Ovary (tissue), 3 donors: ENCODE results near the gene PCDHAC1.

Experiments
- EP300 ChIP-seq: sonication (generic); formaldehyde crosslinking; IDR thresholded peaks from one replicate; pipeline ENCODE4 v1.6.1; 2017; ENCODE audit warnings: antibody characterized with exemption
- POLR2A ChIP-seq: fragments of 450-650 bp; IDR thresholded peaks from one replicate; pipeline ENCODE4 v1.6.1; 2017; ENCODE audit warnings: antibody characterized with exemption, mild to moderate bottlenecking, moderate library complexity
- TF ChIP-seq, protein P1 (sequence below), 3 donors: fragments of 450-650 bp in 2 of 3; fragments of 200-600 bp in 1 of 3; IDR thresholded peaks; one replicate each; pipeline versions ENCODE4 v1.5.1 to v1.8.0; 2016 to 2022; ENCODE audit warnings: antibody characterized with exemption in 3 of 3, mild to moderate bottlenecking in 1 of 3
- donor health status: DM: no; HTN: no; CAD: no.

DNA sequence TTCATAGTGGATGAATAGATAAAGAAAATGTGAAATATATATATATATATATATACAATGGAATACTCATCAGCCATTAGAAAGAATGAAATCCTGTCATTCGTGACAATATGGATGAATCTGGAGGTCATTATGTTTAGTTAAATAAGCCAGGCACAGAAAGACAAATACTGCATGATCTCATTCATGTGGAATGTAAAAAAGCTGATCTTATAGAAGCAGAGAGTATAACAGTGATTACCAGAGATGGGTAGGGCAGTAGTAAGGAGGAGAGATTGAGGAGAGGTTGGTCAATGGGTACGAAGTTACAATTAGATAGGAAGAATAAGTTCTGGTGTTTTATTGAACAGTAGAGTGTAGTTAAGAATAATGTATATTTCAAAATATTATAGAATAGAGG is 20.5 kb downstream of the PCDHAC1 start:
- TF ChIP-seq, protein P1, sequence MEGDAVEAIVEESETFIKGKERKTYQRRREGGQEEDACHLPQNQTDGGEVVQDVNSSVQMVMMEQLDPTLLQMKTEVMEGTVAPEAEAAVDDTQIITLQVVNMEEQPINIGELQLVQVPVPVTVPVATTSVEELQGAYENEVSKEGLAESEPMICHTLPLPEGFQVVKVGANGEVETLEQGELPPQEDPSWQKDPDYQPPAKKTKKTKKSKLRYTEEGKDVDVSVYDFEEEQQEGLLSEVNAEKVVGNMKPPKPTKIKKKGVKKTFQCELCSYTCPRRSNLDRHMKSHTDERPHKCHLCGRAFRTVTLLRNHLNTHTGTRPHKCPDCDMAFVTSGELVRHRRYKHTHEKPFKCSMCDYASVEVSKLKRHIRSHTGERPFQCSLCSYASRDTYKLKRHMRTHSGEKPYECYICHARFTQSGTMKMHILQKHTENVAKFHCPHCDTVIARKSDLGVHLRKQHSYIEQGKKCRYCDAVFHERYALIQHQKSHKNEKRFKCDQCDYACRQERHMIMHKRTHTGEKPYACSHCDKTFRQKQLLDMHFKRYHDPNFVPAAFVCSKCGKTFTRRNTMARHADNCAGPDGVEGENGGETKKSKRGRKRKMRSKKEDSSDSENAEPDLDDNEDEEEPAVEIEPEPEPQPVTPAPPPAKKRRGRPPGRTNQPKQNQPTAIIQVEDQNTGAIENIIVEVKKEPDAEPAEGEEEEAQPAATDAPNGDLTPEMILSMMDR (IDR thresholded peaks at IDR 0.05) = no peak
- no peak for TF ChIP-seq POLR2A
- no peak for TF ChIP-seq EP300
